ENCODE measurements around the gene DNAH8. TPM values are rescaled to one million over a fixed set of nuclear protein-coding genes. Genes with fewer than 3 reads are reported as not detected.

DNAH8 gene
- total RNA-seq, 1 donor from 2014 or later, result not detected

DNA sequence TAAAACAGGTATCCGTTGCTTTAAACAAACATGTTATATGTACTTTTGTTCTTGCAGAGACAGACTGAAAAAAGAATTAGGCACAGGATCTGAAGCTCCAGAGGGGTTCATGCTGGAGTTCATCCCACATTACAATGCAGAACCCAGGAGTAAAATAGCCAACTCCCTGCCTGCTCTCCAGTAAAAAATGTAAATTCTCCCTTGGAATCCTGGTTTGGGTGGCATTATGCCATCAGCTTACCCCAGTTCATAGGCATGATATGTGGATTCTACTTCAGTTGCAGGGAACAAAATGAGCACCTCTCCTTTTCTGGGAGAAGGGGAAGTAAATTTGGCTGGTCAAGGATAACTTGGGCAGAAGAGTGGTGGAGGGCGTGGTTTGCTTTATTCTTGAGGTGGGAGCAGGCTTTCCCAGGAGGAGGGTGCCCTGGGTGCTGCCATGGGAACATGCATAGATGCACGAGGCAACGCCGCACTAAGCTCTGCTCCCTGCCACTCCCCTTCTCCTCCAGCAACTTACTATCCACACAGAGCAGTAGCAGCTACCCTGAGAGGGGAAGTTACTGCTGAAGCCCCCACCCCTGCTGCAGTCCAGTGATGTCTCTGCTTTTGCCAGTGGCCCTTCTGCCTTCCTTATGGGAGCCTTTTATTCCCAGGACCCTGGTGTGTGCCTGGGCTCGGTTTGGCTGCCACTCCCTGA is 261.8 kb downstream of the DNAH8 start:
- TF ChIP-seq, protein P1, sequence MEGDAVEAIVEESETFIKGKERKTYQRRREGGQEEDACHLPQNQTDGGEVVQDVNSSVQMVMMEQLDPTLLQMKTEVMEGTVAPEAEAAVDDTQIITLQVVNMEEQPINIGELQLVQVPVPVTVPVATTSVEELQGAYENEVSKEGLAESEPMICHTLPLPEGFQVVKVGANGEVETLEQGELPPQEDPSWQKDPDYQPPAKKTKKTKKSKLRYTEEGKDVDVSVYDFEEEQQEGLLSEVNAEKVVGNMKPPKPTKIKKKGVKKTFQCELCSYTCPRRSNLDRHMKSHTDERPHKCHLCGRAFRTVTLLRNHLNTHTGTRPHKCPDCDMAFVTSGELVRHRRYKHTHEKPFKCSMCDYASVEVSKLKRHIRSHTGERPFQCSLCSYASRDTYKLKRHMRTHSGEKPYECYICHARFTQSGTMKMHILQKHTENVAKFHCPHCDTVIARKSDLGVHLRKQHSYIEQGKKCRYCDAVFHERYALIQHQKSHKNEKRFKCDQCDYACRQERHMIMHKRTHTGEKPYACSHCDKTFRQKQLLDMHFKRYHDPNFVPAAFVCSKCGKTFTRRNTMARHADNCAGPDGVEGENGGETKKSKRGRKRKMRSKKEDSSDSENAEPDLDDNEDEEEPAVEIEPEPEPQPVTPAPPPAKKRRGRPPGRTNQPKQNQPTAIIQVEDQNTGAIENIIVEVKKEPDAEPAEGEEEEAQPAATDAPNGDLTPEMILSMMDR (conservative IDR thresholded peaks at IDR 0.05; ENCODE audit: low read depth, low read length), result no peak
- no peak overlapping the region for H3K4me3 ChIP-seq (ENCODE audit: low read depth, low read length)
- no peak for DNase-seq (ENCODE audit: low read depth)

DNA sequence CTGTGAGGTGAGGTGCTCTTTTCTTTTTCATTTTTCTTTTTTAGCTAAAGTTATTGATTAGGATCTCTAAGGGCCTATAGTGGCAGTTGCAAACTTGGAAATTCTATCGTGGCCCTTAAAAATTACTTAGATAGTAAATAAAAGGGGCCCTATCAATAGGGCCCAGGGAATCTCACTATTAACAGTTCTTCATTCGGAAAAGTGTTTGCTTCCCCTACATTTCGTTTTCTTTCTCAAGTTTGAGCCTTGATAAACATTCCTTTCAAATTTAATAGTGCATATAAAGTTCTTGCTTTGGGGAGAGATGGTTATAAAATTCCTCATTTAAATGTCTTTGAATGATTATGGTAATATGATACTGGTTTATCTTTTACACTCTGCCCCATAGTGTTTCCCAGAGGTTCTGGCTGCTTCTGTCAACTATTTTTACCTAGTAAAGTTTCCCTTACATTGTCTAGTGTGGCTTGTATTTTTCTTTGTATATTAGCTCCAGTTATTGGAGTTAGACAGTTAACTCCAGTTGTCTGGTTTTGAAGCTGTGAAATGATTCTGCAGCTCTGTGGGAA is 263.1 kb downstream of the DNAH8 start:
- DNase-seq (ENCODE audit: low read depth), result no peak
- TF ChIP-seq, protein P1 (conservative IDR thresholded peaks at IDR 0.05; ENCODE audit: low read depth, low read length), result no peak
- H3K4me3 ChIP-seq (ENCODE audit: low read depth, low read length), result no peak overlapping the region

DNA sequence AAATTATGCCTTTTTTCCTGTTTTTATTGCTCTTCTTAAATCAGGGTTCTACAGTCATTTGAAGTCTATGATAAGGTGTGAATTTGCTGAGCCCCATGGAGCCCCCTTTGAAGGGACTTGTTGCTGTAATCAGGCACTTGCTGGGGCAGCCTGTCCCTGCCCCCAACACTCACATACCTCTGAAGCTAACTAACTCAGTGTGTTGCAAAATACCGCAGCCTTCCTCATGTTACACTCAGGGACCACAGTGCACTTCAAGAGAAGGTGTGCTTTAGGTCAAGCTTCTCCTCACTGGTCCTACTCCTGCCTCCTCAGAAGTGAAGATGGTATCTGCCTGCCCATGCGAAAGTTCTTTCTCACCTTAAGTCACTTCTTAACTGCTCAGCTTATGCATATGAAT is 267.4 kb downstream of the DNAH8 start:
- no peak for DNase-seq (ENCODE audit: low read depth)
- TF ChIP-seq, protein P1 (conservative IDR thresholded peaks at IDR 0.05; ENCODE audit: low read depth, low read length), result no peak
- no peak overlapping the region for H3K4me3 ChIP-seq (ENCODE audit: low read depth, low read length)

DNA sequence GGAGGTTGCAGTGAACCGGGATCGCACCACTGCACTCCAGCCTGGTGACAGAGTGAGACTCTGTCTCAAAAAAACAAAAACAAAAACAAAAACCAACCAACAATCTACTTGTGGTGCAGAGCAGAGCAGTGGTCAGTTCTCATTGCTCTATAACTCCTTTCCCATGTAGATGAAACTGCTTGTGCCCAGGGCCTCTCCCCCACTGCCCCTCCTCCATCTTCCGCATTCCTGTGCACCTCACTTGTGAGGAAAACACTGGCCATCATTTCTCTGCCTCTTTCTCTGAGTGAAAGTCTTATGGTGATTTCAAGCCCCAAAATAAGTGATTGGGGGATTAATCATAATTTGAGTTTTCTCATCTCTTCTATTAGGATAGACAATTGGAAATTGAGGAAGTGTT is 269.6 kb downstream of the DNAH8 start:
- DNase-seq (ENCODE audit: low read depth), result no peak
- H3K4me3 ChIP-seq (ENCODE audit: low read depth, low read length), result no peak overlapping the region
- TF ChIP-seq, protein P1 (conservative IDR thresholded peaks at IDR 0.05; ENCODE audit: low read depth, low read length), result no peak

DNA sequence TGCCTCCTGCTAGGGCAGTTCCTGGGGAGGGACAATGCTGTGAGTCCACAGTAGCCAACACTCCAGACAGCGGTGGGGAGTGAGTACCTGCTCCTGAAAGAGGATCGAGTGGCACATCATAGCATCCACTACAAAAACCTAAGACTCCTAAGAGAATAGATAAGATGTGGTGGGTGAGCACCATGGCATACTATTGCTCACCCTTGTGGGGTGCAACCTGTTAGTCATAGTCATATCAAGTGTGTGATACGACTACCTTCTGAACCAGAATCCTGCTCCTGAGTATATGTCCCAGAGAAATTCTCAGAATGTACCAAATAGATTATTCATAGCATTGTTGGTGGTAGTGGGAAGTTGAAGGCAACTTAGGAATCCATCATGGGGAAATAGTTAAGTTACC is 270.7 kb downstream of the DNAH8 start:
- DNase-seq (ENCODE audit: low read depth), result no peak
- no peak overlapping the region for H3K4me3 ChIP-seq (ENCODE audit: low read depth, low read length)
- TF ChIP-seq, protein P1 (conservative IDR thresholded peaks at IDR 0.05; ENCODE audit: low read depth, low read length), result no peak

DNA sequence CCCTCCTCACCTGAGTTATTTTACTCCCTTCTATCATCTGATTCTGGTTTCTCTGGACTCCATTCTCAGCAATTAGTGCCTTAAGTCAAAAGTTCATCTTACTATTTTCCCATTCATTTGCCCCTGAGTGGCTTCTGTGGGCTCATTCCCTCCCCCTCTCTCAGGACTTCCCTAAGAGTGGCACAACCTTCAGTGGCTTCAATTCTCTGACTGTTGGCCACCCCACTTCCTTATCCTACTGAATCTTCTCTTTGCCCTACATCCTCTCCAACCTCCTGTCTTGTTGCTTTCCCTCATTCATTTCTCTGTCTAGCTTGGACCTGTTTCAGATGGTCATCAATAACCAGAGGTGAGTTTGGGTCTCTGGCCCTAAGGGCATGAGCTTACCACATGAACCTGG is 272.4 kb downstream of the DNAH8 start:
- H3K4me3 ChIP-seq (ENCODE audit: low read depth, low read length), result no peak overlapping the region
- TF ChIP-seq, protein P1 (conservative IDR thresholded peaks at IDR 0.05; ENCODE audit: low read depth, low read length), result no peak
- DNase-seq (ENCODE audit: low read depth), result no peak
